Osteoblast (primary cell): ENCODE data around the gene CACNA2D3. TPM values are rescaled to one million over a fixed set of nuclear protein-coding genes. Genes with fewer than 3 reads are reported as not detected.

Experiments
- DNase-seq: peaks from one replicate; pipeline ENCODE4 v3.0.0; 2011; ENCODE audit warnings: low spot score, mixed read lengths; ENCODE audit not compliant: insufficient read length; ENCODE audit errors: missing footprints
- H2AFZ ChIP-seq: 2 replicates; pipeline ENCODE4 v1.6.0; 2011; ENCODE audit warnings: mild to moderate bottlenecking, low read length
- H3K27ac ChIP-seq: 2 replicates; pipeline ENCODE4 v1.5.1; 2011; ENCODE audit warnings: mild to moderate bottlenecking, low read depth, low read length, moderate library complexity
- H3K27me3 ChIP-seq: 2 replicates; pipeline ENCODE4 v1.6.0; 2012; ENCODE audit warnings: mild to moderate bottlenecking, control low read depth, inconsistent platforms, low read length, moderate library complexity; ENCODE audit not compliant: insufficient read depth
- H3K36me3 ChIP-seq: 2 replicates; pipeline ENCODE4 v1.5.1; 2011; ENCODE audit warnings: mild to moderate bottlenecking, low read length, control low read depth, moderate library complexity; ENCODE audit not compliant: insufficient read depth
- H3K4me1 ChIP-seq: 2 replicates; pipeline ENCODE4 v1.5.1; 2011; ENCODE audit warnings: mild to moderate bottlenecking, low read length, control low read depth, moderate library complexity; ENCODE audit not compliant: insufficient read depth
- H3K4me2 ChIP-seq: 2 replicates; pipeline ENCODE4 v1.6.0; 2011; ENCODE audit warnings: mild to moderate bottlenecking, low read length; ENCODE audit not compliant: insufficient read depth
- H3K4me3 ChIP-seq: fragments of 200-600 bp; sonication (generic); 3 replicates; pipeline ENCODE4 v1.5.1; 2012; ENCODE audit warnings: mild to moderate bottlenecking, low read length, inconsistent platforms; ENCODE audit not compliant: insufficient read depth
- H3K79me2 ChIP-seq: 2 replicates; pipeline ENCODE4 v1.6.0; 2012; ENCODE audit warnings: mild to moderate bottlenecking, low read length, control low read depth, inconsistent platforms; ENCODE audit not compliant: insufficient read depth
- H3K9me3 ChIP-seq: 2 replicates; pipeline ENCODE4 v1.5.1; 2011; ENCODE audit warnings: low read depth, low read length, control low read depth
- H4K20me1 ChIP-seq: 2 replicates; pipeline ENCODE4 v1.6.0; 2012; ENCODE audit warnings: mild to moderate bottlenecking, low read length, control low read depth; ENCODE audit not compliant: insufficient read depth
- CTCF ChIP-seq: IDR thresholded peaks from 2 replicates; pipeline ENCODE4 v1.5.1; 2011; ENCODE audit warnings: mild to moderate bottlenecking, low read depth, low read length, moderate library complexity; ENCODE audit errors: extremely low read depth
- total RNA-seq: library from RNA; depleted of rRNA; stranded (reverse); fragments of >200 nt; gene quantifications from 2 replicates; pipeline ENCODE4 v1.2.3, GENCODE V29; 2012

CACNA2D3 gene
- total RNA-seq, 1 donor, result 0.36 TPM

- Histone ChIP-seq H4K20me1 (no peaks in the 10 kb centered on the region), H3K79me2 (no peaks in the 10 kb centered on the region), H3K27ac (no peak overlapping the region), H2AFZ (no peak overlapping the region), H3K4me2 (no peak overlapping the region), H3K27me3 (no peaks in the 10 kb centered on the region), H3K9me3 (no peaks in the 10 kb centered on the region), H3K4me1 (peaks cover 22% of the 10 kb centered on the region), H3K4me3 (no peak overlapping the region), H3K36me3 (no peaks in the 10 kb centered on the region)
- TF ChIP-seq CTCF, result no peak
- no peak for DNase-seq
Observed at GRCh38 chr3:54905920-54906319, 783.6 kb downstream of the CACNA2D3 start.

DNA sequence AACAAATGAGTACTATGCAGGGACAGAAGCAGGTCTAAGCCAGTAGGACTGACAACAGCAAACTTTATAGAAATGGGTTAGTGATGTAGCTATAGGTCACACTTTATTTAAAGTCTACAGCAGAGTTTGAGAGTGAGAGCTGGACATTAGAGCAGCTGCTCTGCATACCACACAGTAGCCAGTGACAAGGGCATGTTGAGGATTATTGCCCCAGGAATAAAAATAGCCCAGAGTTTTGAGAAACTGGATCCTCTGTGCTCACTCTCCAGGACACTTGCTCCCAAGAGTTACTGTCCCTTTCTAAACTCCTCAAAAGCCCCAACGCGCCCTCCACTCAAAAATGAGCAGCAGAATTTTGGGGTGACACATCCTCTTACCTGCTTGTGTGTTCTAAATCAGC lies 784.4 kb downstream of the CACNA2D3 start:
- no peak overlapping the region for H2AFZ ChIP-seq
- H3K4me3 ChIP-seq, result no peak overlapping the region
- H3K36me3 ChIP-seq, result no peaks in the 10 kb centered on the region
- no peak for DNase-seq
- TF ChIP-seq CTCF, result no peak
- no peaks in the 10 kb centered on the region for H3K79me2 ChIP-seq
- no peak overlapping the region for H3K4me2 ChIP-seq
- no peaks in the 10 kb centered on the region for H3K27me3 ChIP-seq
- no peak overlapping the region for H3K27ac ChIP-seq
- H3K9me3 ChIP-seq, result no peaks in the 10 kb centered on the region
- H4K20me1 ChIP-seq, result no peaks in the 10 kb centered on the region
- H3K4me1 ChIP-seq, result peaks cover 20% of the 10 kb centered on the region

DNA sequence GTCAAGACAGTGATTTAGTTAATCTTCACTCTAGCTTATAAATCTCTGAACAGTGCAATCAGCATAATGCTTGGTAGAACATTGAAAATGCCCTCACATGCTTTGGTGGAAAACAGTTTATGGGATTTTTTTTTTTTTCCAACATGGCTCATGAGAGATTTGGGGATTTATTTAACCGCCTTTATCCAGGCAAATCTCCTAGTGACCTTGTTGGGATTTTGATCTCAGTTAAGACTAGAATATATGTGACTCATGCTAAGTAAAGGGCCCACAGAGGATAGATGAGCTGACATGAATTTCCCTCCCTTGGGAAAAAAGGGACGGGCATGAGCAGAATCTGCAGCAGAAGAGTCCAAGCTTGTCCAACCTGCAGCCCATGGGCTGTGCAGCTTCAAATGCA lies 786.8 kb downstream of the CACNA2D3 start:
- Histone ChIP-seq H3K4me1 (peaks cover 20% of the 10 kb centered on the region), H3K4me2 (peak overlapping the region; percentile 17), H3K79me2 (no peaks in the 10 kb centered on the region), H4K20me1 (no peaks in the 10 kb centered on the region), H3K27me3 (no peaks in the 10 kb centered on the region), H2AFZ (no peak overlapping the region), H3K36me3 (no peaks in the 10 kb centered on the region), H3K27ac (no peak overlapping the region), H3K9me3 (no peaks in the 10 kb centered on the region), H3K4me3 (no peak overlapping the region)
- no peak for TF ChIP-seq CTCF
- no peak for DNase-seq

DNA sequence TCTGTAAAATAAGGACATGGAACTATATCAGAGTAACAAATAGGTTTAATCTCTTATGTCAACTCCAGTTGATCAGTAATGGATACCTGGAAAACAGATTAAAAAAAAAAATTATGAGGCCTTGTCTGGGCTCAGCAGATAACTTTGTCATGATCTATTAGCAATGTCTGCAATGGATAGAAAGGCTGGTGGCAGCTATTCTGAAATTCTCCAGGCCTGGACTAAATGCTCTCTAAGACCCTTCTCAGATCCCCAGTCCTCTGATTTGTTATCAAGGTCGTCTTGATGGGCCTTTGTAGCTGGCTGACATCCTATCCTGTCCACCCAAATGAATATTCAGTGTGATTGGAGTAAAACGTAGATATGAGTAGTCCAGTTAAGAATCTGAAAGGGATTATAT lies 791.8 kb downstream of the CACNA2D3 start:
- peaks cover 10% of the 10 kb centered on the region for H3K4me1 ChIP-seq
- H3K36me3 ChIP-seq, result no peaks in the 10 kb centered on the region
- H3K4me2 ChIP-seq, result no peak overlapping the region
- H2AFZ ChIP-seq, result no peak overlapping the region
- H3K27ac ChIP-seq, result no peak overlapping the region
- no peaks in the 10 kb centered on the region for H3K9me3 ChIP-seq
- H3K4me3 ChIP-seq, result no peak overlapping the region
- no peaks in the 10 kb centered on the region for H4K20me1 ChIP-seq
- no peaks in the 10 kb centered on the region for H3K27me3 ChIP-seq
- TF ChIP-seq CTCF, result no peak
- H3K79me2 ChIP-seq, result no peaks in the 10 kb centered on the region
- DNase-seq, result no peak
